Parathyroid adenoma (tissue), 2 donors: Measurements from ENCODE around the gene ZCCHC2.

Experiments
- H2AFZ ChIP-seq: fragments of 300-600 bp; sonication (generic); one replicate; pipeline ENCODE4 v1.7.0; 2017; ENCODE audit warnings: antibody characterized with exemption, mild to moderate bottlenecking
- H3K27ac ChIP-seq: fragments of 300-600 bp; sonication (generic); one replicate; pipeline ENCODE4 v1.7.0; 2017
- H3K27me3 ChIP-seq: fragments of 300-600 bp; sonication (generic); one replicate; pipeline ENCODE4 v1.7.0; 2017; ENCODE audit warnings: low read length; ENCODE audit not compliant: control insufficient read depth, insufficient read depth
- H3K36me3 ChIP-seq: fragments of 300-600 bp; sonication (generic); one replicate; pipeline ENCODE4 v1.7.0; 2017; ENCODE audit warnings: low read length; ENCODE audit not compliant: control insufficient read depth, insufficient read depth
- H3K4me1 ChIP-seq: fragments of 300-600 bp; sonication (generic); one replicate; pipeline ENCODE4 v1.7.0; 2017; ENCODE audit warnings: control low read depth
- H3K4me2 ChIP-seq: fragments of 300-600 bp; sonication (generic); one replicate; pipeline ENCODE4 v1.7.0; 2017; ENCODE audit warnings: low read length
- H3K4me3 ChIP-seq: fragments of 300-600 bp; sonication (generic); one replicate; pipeline ENCODE4 v1.7.0; 2017; ENCODE audit warnings: low read depth, low read length
- H3K79me2 ChIP-seq: fragments of 300-600 bp; sonication (generic); one replicate; pipeline ENCODE4 v1.7.0; 2017; ENCODE audit warnings: control low read depth
- H3K9ac ChIP-seq: fragments of 300-600 bp; sonication (generic); one replicate; pipeline ENCODE4 v1.7.0; 2017; ENCODE audit warnings: mild to moderate bottlenecking
- H3K9me3 ChIP-seq: fragments of 300-600 bp; sonication (generic); one replicate; pipeline ENCODE4 v1.7.0; 2017; ENCODE audit warnings: low read length; ENCODE audit not compliant: control insufficient read depth
- CTCF ChIP-seq: fragments of 300-600 bp; sonication (generic); IDR thresholded peaks from one replicate; pipeline ENCODE4 v1.7.0; 2017; ENCODE audit warnings: antibody characterized with exemption, mild to moderate bottlenecking
- donor health status: primary hyperparathyroidism.

The ZCCHC2 gene

GRCh38 chr18:62500174-62500573, 22.7 kb upstream of the ZCCHC2 start:
- Histone ChIP-seq H3K4me3 (no peak overlapping the region), H2AFZ (no peak overlapping the region), H3K4me2 (no peak overlapping the region), H3K4me1 (no peaks in the 10 kb centered on the region), H3K9ac (no peak overlapping the region), H3K79me2 (no peaks in the 10 kb centered on the region), H3K27ac (no peak overlapping the region), H3K36me3 (no peaks in the 10 kb centered on the region), H3K27me3 (no peaks in the 10 kb centered on the region), H3K9me3 (no peaks in the 10 kb centered on the region)
- TF ChIP-seq CTCF = no peak

- no peaks in the 10 kb centered on the region for H3K36me3 ChIP-seq
- no peaks in the 10 kb centered on the region for H3K9me3 ChIP-seq
- H3K27me3 ChIP-seq = no peaks in the 10 kb centered on the region
- peaks cover 4% of the 10 kb centered on the region for H3K4me1 ChIP-seq
- TF ChIP-seq CTCF = no peak
- H3K79me2 ChIP-seq = peaks cover 3% of the 10 kb centered on the region
- no peak overlapping the region for H3K9ac ChIP-seq
- H3K4me3 ChIP-seq = no peak overlapping the region
- H3K27ac ChIP-seq = no peak overlapping the region
- no peak overlapping the region for H3K4me2 ChIP-seq
- no peak overlapping the region for H2AFZ ChIP-seq
Measured at GRCh38 chr18:62500966-62501591, 21.7 kb upstream of the ZCCHC2 start.

GRCh38 chr18:62505669-62506494, 16.9 kb upstream of the ZCCHC2 start:
- H3K4me1 ChIP-seq = peaks cover 4% of the 10 kb centered on the region
- H3K4me2 ChIP-seq = peak overlapping the region; percentile 72
- peaks cover 3% of the 10 kb centered on the region for H3K79me2 ChIP-seq
- no peaks in the 10 kb centered on the region for H3K27me3 ChIP-seq
- H3K9me3 ChIP-seq = no peaks in the 10 kb centered on the region
- H2AFZ ChIP-seq = peak overlapping the region; percentile 92
- H3K36me3 ChIP-seq = no peaks in the 10 kb centered on the region
- H3K9ac ChIP-seq = no peak overlapping the region
- peak overlapping the region; percentile 58 for H3K4me3 ChIP-seq
- TF ChIP-seq CTCF = no peak
- H3K27ac ChIP-seq = peak overlapping the region; percentile 43

GRCh38 chr18:62506495-62507143, 16.2 kb upstream of the ZCCHC2 start:
- Histone ChIP-seq H3K27ac (peak overlapping the region; percentile 43), H3K36me3 (no peaks in the 10 kb centered on the region), H2AFZ (peak overlapping the region; percentile 92), H3K4me2 (peak overlapping the region; percentile 72), H3K9ac (no peak overlapping the region), H3K27me3 (no peaks in the 10 kb centered on the region), H3K9me3 (no peaks in the 10 kb centered on the region), H3K79me2 (peaks cover 3% of the 10 kb centered on the region), H3K4me1 (peaks cover 4% of the 10 kb centered on the region), H3K4me3 (peak overlapping the region; percentile 58)
- TF ChIP-seq CTCF = no peak
